ENCODE results near the gene SETMAR. TPM values are rescaled to one million over a fixed set of nuclear protein-coding genes. Genes with fewer than 3 reads are reported as not detected.
"Not testable (repeated sequence)": the region's sequence is repeated elsewhere in the genome, so short reads cannot be mapped to it uniquely, and the experiment has no call there.

The SETMAR gene
- polyA plus RNA-seq, 1 donor = 15.5 TPM

DNA sequence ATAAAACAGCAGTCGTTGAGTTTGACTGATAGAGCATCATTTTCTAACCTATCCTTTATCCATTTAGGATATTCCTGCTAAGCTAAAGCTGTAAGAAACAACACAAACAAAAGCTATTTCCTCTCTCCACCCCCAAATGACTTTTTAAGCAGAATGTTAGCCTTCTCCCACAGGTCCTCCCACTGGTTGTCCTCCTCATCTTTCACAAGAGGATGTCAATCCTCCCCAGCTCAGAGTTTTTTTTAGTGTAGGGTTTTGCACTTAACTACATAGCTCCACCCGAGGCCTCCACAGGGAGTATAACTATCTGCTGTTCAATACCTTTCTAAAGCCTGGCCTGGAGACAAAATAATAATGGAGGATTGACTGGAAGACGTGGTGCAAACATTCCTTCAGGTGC is 7.8 kb downstream of the SETMAR start:
- H3K27ac ChIP-seq (ENCODE audit: low read length) = no peak overlapping the region
- no peak overlapping the region for H3K4me3 ChIP-seq (ENCODE audit: low read length)
- H3K36me3 ChIP-seq (ENCODE audit: control insufficient read depth, insufficient read depth, low read length) = peaks cover 16% of the 10 kb centered on the region
- H3K27me3 ChIP-seq (ENCODE audit: control insufficient read depth, insufficient read depth, low read length) = no peaks in the 10 kb centered on the region
- no peak for DNase-seq
- 86% methylated on average over 1 of the region's 3 CpGs for WGBS (ENCODE audit: insufficient coverage, low lambda C conversion rate)
- H3K9me3 ChIP-seq (ENCODE audit: control insufficient read depth, low read depth, low read length) = no peaks in the 10 kb centered on the region
- H3K4me1 ChIP-seq (ENCODE audit: control insufficient read depth, insufficient read depth, low read length) = peaks cover 3% of the 10 kb centered on the region

DNA sequence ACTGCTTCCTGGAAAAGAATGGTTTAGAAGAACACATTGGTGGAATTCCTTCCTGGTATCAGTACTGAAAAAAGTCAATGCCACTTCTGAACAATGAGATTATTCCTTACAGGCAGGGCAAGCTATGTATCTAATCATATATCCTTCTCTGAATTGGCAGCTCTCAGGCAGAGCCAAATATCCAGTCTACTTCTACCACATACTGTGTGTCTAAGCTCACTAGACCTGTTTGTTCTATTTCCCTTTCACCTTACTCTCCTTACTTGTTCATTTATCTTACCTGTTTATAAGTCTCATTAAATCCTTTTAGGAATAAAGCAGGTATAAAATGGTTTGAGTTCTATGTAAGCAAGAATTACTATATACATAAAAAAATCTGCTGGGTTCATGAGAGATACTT is 8.3 kb downstream of the SETMAR start:
- Histone ChIP-seq H3K27ac (ENCODE audit: low read length) (no peak overlapping the region), H3K9me3 (ENCODE audit: control insufficient read depth, low read depth, low read length) (no peaks in the 10 kb centered on the region), H3K4me1 (ENCODE audit: control insufficient read depth, insufficient read depth, low read length) (peaks cover 3% of the 10 kb centered on the region), H3K36me3 (ENCODE audit: control insufficient read depth, insufficient read depth, low read length) (peaks cover 20% of the 10 kb centered on the region), H3K27me3 (ENCODE audit: control insufficient read depth, insufficient read depth, low read length) (no peaks in the 10 kb centered on the region), H3K4me3 (ENCODE audit: low read length) (no peak overlapping the region)
- DNase-seq = no peak

DNA sequence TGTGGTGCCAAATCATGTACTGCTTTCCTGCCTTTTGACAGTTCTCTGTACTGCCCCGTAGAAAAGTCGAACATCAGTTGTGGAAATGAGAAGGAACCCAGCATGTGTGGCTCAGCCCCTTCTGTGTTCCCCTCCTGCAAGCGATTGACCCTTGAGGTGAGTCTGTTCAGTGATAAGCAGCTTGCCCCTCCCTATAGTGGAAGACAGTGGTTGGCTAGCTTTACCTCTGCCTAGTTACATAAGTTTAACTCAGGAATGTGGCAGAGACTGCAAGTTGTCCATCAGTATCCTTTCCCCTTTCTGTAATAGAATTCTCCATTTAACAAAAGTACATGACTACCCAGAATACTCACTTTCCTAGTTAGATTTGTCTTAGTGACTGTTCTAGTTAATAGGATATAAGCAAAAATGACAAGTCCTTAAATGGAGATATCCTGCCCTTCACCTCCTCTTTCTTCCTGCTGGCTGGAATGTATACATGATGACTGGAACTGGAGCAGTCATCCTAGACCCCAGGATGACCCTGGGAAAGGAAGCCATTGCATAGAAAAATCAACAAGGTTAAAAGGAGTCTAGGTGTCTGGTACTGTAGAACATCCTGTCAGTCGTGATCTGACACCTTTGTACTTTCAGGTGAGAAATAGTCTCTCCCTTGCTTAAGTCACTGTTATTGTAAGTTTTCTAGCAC is 10.6 kb downstream of the SETMAR start:
- Histone ChIP-seq H3K27ac (ENCODE audit: low read length) (no peak overlapping the region), H3K27me3 (ENCODE audit: control insufficient read depth, insufficient read depth, low read length) (no peaks in the 10 kb centered on the region), H3K4me3 (ENCODE audit: low read length) (no peak overlapping the region), H3K4me1 (ENCODE audit: control insufficient read depth, insufficient read depth, low read length) (no peaks in the 10 kb centered on the region), H3K9me3 (ENCODE audit: control insufficient read depth, low read depth, low read length) (no peaks in the 10 kb centered on the region), H3K36me3 (ENCODE audit: control insufficient read depth, insufficient read depth, low read length) (peaks cover 26% of the 10 kb centered on the region)
- no peak for DNase-seq
- WGBS (ENCODE audit: insufficient coverage, low lambda C conversion rate) = 67% methylated on average over 3 of the region's 4 CpGs

DNA sequence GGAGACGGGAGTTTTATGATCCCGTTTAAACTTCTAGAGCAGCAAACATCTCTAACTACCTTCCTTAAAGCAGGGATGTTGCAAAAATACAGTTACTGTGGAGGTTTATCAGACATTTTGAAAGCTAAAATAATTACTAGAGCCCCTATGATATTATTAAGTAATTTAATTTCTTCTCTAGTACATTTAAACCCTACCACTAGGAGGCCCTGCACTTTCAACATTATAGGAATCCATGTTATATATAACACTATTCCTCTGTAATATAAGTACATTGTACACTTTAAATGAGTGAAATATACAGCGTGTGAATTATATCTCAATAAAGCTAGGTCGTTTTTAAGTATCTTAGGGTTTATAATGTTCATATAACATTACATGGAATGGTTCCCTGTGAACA is 11.5 kb downstream of the SETMAR start:
- Histone ChIP-seq H3K36me3 (ENCODE audit: control insufficient read depth, insufficient read depth, low read length) (peaks cover 26% of the 10 kb centered on the region), H3K27ac (ENCODE audit: low read length) (no peak overlapping the region), H3K27me3 (ENCODE audit: control insufficient read depth, insufficient read depth, low read length) (no peaks in the 10 kb centered on the region), H3K4me1 (ENCODE audit: control insufficient read depth, insufficient read depth, low read length) (no peaks in the 10 kb centered on the region), H3K9me3 (ENCODE audit: control insufficient read depth, low read depth, low read length) (no peaks in the 10 kb centered on the region), H3K4me3 (ENCODE audit: low read length) (no peak overlapping the region)
- DNase-seq = no peak
- WGBS (ENCODE audit: insufficient coverage, low lambda C conversion rate) = no CpG with 5 or more reads among the region's 4 CpGs

DNA sequence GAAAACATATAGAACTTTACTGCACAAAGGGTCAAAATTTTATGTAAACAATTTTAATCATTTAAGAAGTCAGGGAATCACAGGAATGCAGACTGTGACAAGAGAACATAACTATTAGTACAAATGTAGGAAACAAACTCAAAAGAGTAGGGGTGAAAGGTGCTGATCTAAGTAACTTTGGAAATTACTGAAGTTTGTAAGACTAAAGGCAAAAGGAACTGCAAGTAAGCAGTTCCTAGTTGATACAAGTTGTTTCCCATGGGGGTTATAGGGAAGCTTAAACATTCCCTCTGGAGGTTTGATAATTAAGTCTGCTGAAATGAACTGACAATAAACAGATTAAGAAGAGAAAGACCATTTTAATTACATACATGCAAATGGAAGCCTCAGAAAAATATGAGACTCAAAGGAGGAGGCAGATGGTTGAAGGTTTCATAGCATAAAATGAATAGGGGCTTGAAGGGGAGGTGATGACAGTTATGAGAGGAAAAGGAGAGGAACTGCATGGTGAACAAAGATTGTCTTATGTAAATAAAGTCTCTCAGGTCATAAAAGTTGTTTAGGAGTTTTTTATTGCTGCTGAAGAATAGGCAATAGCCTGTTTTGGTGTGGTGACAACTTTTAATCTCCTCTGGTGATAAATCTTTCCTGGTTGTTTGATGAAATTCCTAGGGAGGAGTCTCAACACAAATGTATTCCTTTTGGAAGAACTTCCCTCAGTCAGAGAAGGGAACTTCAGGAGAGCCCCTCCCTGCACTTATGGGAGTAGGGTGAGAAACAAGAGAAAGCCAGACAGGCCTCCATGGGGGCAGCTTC is 17.1 kb downstream of the SETMAR start:
- Histone ChIP-seq H3K27ac (ENCODE audit: low read length) (no peak overlapping the region), H3K36me3 (ENCODE audit: control insufficient read depth, insufficient read depth, low read length) (peaks cover 11% of the 10 kb centered on the region), H3K4me3 (ENCODE audit: low read length) (no peak overlapping the region), H3K27me3 (ENCODE audit: control insufficient read depth, insufficient read depth, low read length) (no peaks in the 10 kb centered on the region), H3K4me1 (ENCODE audit: control insufficient read depth, insufficient read depth, low read length) (no peaks in the 10 kb centered on the region), H3K9me3 (ENCODE audit: control insufficient read depth, low read depth, low read length) (no peaks in the 10 kb centered on the region)
- DNase-seq = no peak

DNA sequence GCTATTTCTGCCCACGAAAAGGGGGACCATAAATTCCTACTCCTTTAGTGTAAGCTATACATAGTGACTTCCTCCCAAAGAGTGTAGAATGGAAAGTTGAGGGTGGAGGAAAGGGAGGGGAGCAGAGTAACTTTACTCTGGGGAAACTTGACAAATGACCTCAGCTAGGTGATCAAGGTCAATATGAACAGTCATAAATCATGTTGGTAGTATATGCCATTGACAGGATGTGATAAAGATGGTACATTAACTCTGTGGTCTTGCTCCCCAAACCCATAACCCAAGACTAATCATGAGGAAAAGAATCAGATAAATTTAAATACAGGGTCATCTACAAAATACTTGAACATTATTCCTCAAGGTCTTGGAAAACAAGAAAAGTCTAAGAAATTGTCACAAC is 18.6 kb downstream of the SETMAR start:
- Histone ChIP-seq H3K4me1 (ENCODE audit: control insufficient read depth, insufficient read depth, low read length) (no peaks in the 10 kb centered on the region), H3K36me3 (ENCODE audit: control insufficient read depth, insufficient read depth, low read length) (peaks cover 4% of the 10 kb centered on the region), H3K9me3 (ENCODE audit: control insufficient read depth, low read depth, low read length) (no peaks in the 10 kb centered on the region), H3K27me3 (ENCODE audit: control insufficient read depth, insufficient read depth, low read length) (no peaks in the 10 kb centered on the region), H3K4me3 (ENCODE audit: low read length) (no peak overlapping the region), H3K27ac (ENCODE audit: low read length) (no peak overlapping the region)
- WGBS (ENCODE audit: insufficient coverage, low lambda C conversion rate) = no CpG with 5 or more reads among the region's 1 CpG
- no peak for DNase-seq

DNA sequence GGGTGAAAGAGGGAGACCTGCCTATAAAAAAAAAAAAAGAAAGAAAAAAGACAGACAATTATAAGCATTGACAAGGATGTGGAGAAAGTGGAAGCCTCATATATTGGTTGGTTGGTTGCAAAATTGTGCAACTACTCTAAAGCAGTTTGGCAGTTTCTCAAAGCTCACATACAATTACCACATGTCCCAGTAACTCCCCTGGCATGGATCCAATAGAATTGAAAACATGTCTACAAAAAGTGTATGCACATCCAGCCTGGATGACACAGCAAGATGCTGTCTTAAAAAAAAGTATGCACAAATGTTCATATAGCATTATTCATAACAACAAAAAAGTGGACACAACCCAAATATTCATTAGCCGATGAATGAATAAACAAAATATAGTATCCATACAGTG is 19.5 kb downstream of the SETMAR start:
- 83% methylated on average over 1 of the region's 1 CpG for WGBS (ENCODE audit: insufficient coverage, low lambda C conversion rate)
- H3K4me3 ChIP-seq (ENCODE audit: low read length) = no peak overlapping the region
- peaks cover 4% of the 10 kb centered on the region for H3K9me3 ChIP-seq (ENCODE audit: control insufficient read depth, low read depth, low read length)
- no peak overlapping the region for H3K27ac ChIP-seq (ENCODE audit: low read length)
- no peak for DNase-seq
- no peaks in the 10 kb centered on the region for H3K36me3 ChIP-seq (ENCODE audit: control insufficient read depth, insufficient read depth, low read length)
- H3K27me3 ChIP-seq (ENCODE audit: control insufficient read depth, insufficient read depth, low read length) = no peaks in the 10 kb centered on the region
- no peaks in the 10 kb centered on the region for H3K4me1 ChIP-seq (ENCODE audit: control insufficient read depth, insufficient read depth, low read length)

DNA sequence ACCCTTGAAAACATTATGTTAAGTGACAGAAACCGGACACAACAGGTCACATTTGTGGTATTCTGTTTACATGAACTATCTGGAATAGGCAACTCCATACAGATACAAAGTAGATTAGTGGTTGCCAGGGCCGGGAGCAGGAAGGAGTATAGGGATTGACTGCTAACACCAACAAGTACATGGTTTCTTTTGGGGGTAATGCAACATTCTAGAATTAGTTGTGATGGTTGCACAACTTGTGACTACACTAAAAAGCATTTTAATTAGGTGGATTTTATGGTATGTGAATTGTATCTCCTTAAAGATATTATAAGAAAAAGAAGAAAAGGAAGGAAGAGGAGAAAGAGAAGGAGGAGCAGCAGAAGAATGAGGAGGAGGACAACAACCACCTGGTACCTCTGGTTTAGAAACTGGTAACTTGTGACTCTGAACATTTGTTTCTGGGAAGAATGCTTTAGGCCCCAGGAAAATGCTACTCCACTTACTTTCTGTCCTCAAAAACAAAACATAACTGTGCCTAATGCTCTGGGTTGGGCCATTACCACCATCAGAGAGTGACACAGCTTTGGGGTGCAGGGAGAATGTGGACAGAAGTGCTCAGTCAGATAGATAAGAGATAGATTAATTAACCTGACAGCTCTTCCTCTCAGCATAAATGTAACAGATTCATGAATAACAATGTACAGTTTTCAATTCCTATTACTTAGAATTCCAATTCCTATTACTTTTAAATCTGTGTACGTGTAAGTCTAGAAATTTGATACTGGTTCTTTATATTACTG is 20.3 kb downstream of the SETMAR start:
- no peak for DNase-seq
- H3K9me3 ChIP-seq (ENCODE audit: control insufficient read depth, low read depth, low read length) = peaks cover 8% of the 10 kb centered on the region
- H3K4me1 ChIP-seq (ENCODE audit: control insufficient read depth, insufficient read depth, low read length) = no peaks in the 10 kb centered on the region
- H3K27ac ChIP-seq (ENCODE audit: low read length) = no peak overlapping the region
- 79% methylated on average over 2 of the region's 3 CpGs for WGBS (ENCODE audit: insufficient coverage, low lambda C conversion rate)
- no peak overlapping the region for H3K4me3 ChIP-seq (ENCODE audit: low read length)
- H3K27me3 ChIP-seq (ENCODE audit: control insufficient read depth, insufficient read depth, low read length) = no peaks in the 10 kb centered on the region
- H3K36me3 ChIP-seq (ENCODE audit: control insufficient read depth, insufficient read depth, low read length) = no peaks in the 10 kb centered on the region

DNA sequence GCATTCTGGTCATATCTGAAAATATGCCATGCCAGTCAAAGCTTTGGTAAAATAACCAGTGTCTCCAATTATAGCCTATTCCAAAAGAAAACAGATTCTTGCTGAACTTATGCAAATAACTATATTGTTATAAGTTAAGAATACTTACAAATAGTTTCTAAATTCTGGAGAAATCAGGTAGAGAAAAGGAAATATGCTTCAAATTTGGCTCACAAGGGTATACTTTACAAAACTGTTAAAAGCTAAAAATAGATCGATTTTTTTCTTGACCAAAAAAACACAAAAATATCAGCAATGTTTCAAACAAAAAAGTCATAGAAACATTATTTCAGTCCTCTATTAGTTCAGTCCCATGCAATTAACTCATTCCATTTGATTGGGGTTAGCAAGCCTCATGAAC is 23.7 kb downstream of the SETMAR start:
- no peak for DNase-seq
- H3K9me3 ChIP-seq (ENCODE audit: control insufficient read depth, low read depth, low read length) = peaks cover 11% of the 10 kb centered on the region
- no peaks in the 10 kb centered on the region for H3K4me1 ChIP-seq (ENCODE audit: control insufficient read depth, insufficient read depth, low read length)
- 100% methylated on average over 1 of the region's 1 CpG for WGBS (ENCODE audit: insufficient coverage, low lambda C conversion rate)
- H3K36me3 ChIP-seq (ENCODE audit: control insufficient read depth, insufficient read depth, low read length) = no peaks in the 10 kb centered on the region
- no peaks in the 10 kb centered on the region for H3K27me3 ChIP-seq (ENCODE audit: control insufficient read depth, insufficient read depth, low read length)
- no peak overlapping the region for H3K27ac ChIP-seq (ENCODE audit: low read length)
- H3K4me3 ChIP-seq (ENCODE audit: low read length) = no peak overlapping the region

DNA sequence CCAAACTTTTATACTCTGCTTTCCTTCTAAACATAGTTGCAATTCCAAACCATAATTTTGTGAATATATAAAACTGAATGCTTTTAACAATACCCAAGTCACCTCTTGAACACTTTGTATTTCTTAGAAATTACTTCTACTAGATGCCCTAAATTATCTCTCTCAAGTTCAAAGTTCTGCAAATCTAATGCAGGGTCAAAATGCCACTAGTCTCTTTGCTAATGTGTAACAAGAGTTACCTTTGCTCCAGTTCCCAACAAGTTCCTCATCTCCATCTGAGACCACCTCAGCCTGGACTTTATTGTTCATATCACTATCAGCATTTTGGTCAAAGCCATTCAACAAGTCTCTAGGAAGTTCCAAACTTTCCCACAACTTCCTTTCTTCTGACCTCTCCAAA is 26.6 kb downstream of the SETMAR start:
- not testable (repeated sequence) for H3K27ac ChIP-seq (ENCODE audit: low read length); H3K36me3 ChIP-seq (ENCODE audit: control insufficient read depth, insufficient read depth, low read length); DNase-seq; H3K4me3 ChIP-seq (ENCODE audit: low read length); H3K27me3 ChIP-seq (ENCODE audit: control insufficient read depth, insufficient read depth, low read length); H3K4me1 ChIP-seq (ENCODE audit: control insufficient read depth, insufficient read depth, low read length)
- peaks cover 11% of the 10 kb centered on the region for H3K9me3 ChIP-seq (ENCODE audit: control insufficient read depth, low read depth, low read length)

Data from large intestine (tissue), 3 donors.